Karpas-422 (cell line): ENCODE data around the gene MEX3D. TPM values are rescaled to one million over a fixed set of nuclear protein-coding genes. Genes with fewer than 3 reads are reported as not detected.

Experiments used
- DNase-seq: peaks from one replicate; pipeline ENCODE4 v3.0.0-alpha.2; 2015
- H2AFZ ChIP-seq: fragments of 200-600 bp; sonication (generic); 2 replicates; pipeline ENCODE4 v1.6.1; 2014; ENCODE audit warnings: antibody characterized with exemption, low read length, mixed read lengths
- H3K27ac ChIP-seq: fragments of 200-600 bp; sonication (generic); 2 replicates; pipeline ENCODE4 v1.5.1; 2014; ENCODE audit warnings: mild to moderate bottlenecking, low read length, moderate library complexity
- H3K27me3 ChIP-seq: fragments of 200-600 bp; sonication (generic); 2 replicates; pipeline ENCODE4 v1.6.1; 2014; ENCODE audit warnings: low read length, mixed read lengths
- H3K36me3 ChIP-seq: fragments of 200-600 bp; sonication (generic); 2 replicates; pipeline ENCODE4 v1.6.1; 2014; ENCODE audit warnings: low read length, mixed read lengths; ENCODE audit not compliant: insufficient read depth
- H3K4me1 ChIP-seq: fragments of 200-600 bp; sonication (generic); 2 replicates; pipeline ENCODE4 v1.6.1; 2014; ENCODE audit warnings: mild to moderate bottlenecking, low read length, mixed read lengths
- H3K4me2 ChIP-seq: fragments of 200-600 bp; sonication (generic); 2 replicates; pipeline ENCODE4 v1.6.1; 2014; ENCODE audit warnings: low read length, low read depth, mild to moderate bottlenecking; ENCODE audit not compliant: poor library complexity, severe bottlenecking
- H3K4me3 ChIP-seq: fragments of 200-600 bp; sonication (generic); 2 replicates; pipeline ENCODE4 v1.5.1; 2014; ENCODE audit warnings: mild to moderate bottlenecking, antibody characterized with exemption, low read length, mixed read lengths
- H3K79me2 ChIP-seq: fragments of 200-600 bp; sonication (generic); 2 replicates; pipeline ENCODE4 v1.6.1; 2014; ENCODE audit warnings: mild to moderate bottlenecking, low read length, mixed read lengths
- H3K9ac ChIP-seq: fragments of 200-600 bp; sonication (generic); 2 replicates; pipeline ENCODE4 v1.6.0; 2014; ENCODE audit warnings: low read length
- H3K9me2 ChIP-seq: fragments of 200-600 bp; sonication (generic), shearing (Covaris generic); replicated peaks from 2 replicates; pipeline ENCODE4 v1.6.0; 2014; ENCODE audit warnings: mild to moderate bottlenecking, low read length, moderate library complexity; ENCODE audit not compliant: insufficient read depth
- H3K9me3 ChIP-seq: fragments of 300-700, 200-600 bp; sonication (generic); 2 replicates; pipeline ENCODE4 v1.6.1; 2014; ENCODE audit warnings: low read length, mixed read lengths
- H4K20me1 ChIP-seq: fragments of 200-600 bp; sonication (generic); 2 replicates; pipeline ENCODE4 v1.6.1; 2014; ENCODE audit warnings: mild to moderate bottlenecking, antibody characterized with exemption, low read length, low read depth; ENCODE audit not compliant: insufficient read depth
- total RNA-seq: library from RNA; depleted of rRNA; stranded (reverse); fragments of >200 nt; shearing (Covaris generic); gene quantifications from 2 replicates; pipeline ENCODE4 v1.2.3, GENCODE V29; 2014; ENCODE audit warnings: low replicate concordance

The MEX3D gene
- total RNA-seq, 1 experiment from 2014 or later: 5.6 TPM

DNA sequence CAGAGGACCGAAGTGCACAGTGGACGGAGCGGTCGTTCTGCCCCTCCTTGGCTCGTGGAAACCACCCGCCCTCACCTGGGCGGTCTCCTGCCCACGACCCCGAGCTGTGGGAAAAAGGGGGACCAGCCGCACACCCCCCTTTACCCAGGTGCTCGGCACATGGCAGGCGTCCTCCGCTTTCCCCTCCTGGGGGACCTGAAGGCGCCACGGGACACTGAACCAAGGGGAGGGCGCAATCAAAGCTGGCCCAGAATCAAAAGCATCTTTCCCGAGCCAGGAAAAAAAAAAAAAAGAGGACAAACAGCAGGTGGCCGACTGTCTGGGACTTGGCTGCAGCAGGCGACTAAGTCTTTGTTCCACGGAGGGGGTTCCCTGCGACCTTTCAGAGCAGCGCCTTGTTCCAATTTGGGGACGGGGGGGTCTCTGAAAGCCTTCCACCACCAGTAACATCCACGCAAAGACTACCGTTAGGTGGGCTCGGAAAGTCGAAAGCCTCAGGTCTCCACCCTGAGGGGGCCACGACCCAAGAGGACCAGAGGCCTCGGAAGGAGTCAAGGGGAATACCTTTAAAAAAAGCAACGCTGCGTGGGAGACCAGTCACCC, 23.4 kb upstream of the MEX3D start:
- peaks cover 20% of the 10 kb centered on the region for H3K4me1 ChIP-seq
- H3K9me2 ChIP-seq: no peaks in the 10 kb centered on the region
- peak overlapping the region; percentile 89 for H3K4me3 ChIP-seq
- peaks cover 9% of the 10 kb centered on the region for H4K20me1 ChIP-seq
- peak overlapping the region; percentile 100 for H3K9ac ChIP-seq
- H3K4me2 ChIP-seq: peak overlapping the region; percentile 88
- peak; percentile 67 for DNase-seq
- H3K27ac ChIP-seq: peak overlapping the region; percentile 95
- peaks cover 48% of the 10 kb centered on the region for H3K79me2 ChIP-seq
- peaks cover 3% of the 10 kb centered on the region; the same call in 1 of the 2 replicates for H3K36me3 ChIP-seq
- no peaks in the 10 kb centered on the region for H3K9me3 ChIP-seq
- no peaks in the 10 kb centered on the region for H3K27me3 ChIP-seq
- no peak overlapping the region for H2AFZ ChIP-seq

DNA sequence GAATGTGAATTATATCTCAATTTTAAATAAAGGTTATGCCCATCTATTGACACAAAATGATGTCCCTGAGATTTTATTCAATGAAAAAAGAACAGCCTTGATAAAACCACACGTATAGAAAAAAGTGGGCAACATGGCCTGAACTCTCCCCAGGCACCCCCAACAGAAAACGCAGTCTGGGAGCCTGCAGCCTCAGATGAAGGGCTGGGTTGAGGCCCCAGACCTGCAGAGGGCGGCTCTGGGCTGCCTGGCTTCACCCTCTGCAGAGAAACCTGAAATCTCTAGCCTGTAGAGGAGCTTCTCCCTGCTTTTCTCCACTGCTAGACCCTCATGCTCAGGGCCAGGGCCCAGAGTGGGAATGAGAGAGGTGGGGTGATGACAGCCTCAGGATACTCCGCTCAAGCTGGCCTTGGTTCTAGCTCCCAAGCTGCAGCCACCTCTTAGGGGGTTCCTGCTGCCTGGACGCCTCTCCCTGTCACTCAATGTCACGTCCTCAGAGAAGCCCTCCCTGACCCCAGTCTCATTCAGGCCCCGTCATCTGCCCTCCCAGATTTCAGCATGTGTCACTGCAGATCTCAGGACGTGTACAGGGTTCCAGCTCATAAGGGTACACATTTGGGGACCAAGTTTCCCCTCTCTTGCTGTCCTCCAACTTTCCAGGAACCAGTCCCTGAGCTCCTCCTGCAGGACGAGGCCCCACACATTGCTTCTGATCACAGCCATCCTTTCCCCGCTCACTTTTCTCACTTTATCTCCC, 22.7 kb upstream of the MEX3D start:
- no peaks in the 10 kb centered on the region for H3K27me3 ChIP-seq
- H3K79me2 ChIP-seq: peaks cover 55% of the 10 kb centered on the region
- H3K9me3 ChIP-seq: no peaks in the 10 kb centered on the region
- H3K9me2 ChIP-seq: no peaks in the 10 kb centered on the region
- peak; percentile 76 for DNase-seq
- peaks cover 3% of the 10 kb centered on the region; the same call in 1 of the 2 replicates for H3K36me3 ChIP-seq
- peak overlapping the region; percentile 100 for H3K9ac ChIP-seq
- peak overlapping the region; percentile 89 for H3K4me3 ChIP-seq
- no peak overlapping the region for H2AFZ ChIP-seq
- peaks cover 14% of the 10 kb centered on the region for H4K20me1 ChIP-seq
- H3K4me1 ChIP-seq: peaks cover 20% of the 10 kb centered on the region
- H3K4me2 ChIP-seq: peak overlapping the region; percentile 88
- peak overlapping the region; percentile 95 for H3K27ac ChIP-seq

DNA sequence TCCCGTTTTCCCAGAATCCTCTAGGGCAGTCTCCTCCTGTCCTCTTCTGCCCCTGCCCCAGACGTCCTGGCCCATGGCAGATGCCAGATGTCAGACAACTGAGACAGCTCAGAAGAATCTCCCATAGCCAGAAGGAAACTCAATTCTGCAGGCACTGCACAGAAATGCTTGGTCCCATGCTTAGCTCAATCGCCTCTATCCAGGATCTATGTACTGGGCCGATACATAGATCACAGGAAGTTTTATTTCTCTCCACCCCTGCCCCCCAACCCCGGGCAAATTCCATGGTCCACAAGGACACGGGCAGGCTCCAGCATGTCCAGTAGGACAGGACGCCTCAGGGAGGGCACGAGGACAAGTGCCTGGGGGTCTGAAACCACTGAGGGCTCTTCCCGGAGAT, 19.7 kb upstream of the MEX3D start:
- no peaks in the 10 kb centered on the region for H3K27me3 ChIP-seq
- no peak overlapping the region for H3K4me2 ChIP-seq
- no peaks in the 10 kb centered on the region for H3K9me3 ChIP-seq
- peaks cover 22% of the 10 kb centered on the region for H4K20me1 ChIP-seq
- H3K79me2 ChIP-seq: peaks cover 57% of the 10 kb centered on the region
- H2AFZ ChIP-seq: no peak overlapping the region
- H3K36me3 ChIP-seq: peaks cover 3% of the 10 kb centered on the region; the same call in 1 of the 2 replicates
- H3K4me1 ChIP-seq: peaks cover 12% of the 10 kb centered on the region
- H3K9ac ChIP-seq: no peak overlapping the region
- no peak overlapping the region for H3K27ac ChIP-seq
- no peaks in the 10 kb centered on the region for H3K9me2 ChIP-seq
- H3K4me3 ChIP-seq: no peak overlapping the region
- no peak for DNase-seq

DNA sequence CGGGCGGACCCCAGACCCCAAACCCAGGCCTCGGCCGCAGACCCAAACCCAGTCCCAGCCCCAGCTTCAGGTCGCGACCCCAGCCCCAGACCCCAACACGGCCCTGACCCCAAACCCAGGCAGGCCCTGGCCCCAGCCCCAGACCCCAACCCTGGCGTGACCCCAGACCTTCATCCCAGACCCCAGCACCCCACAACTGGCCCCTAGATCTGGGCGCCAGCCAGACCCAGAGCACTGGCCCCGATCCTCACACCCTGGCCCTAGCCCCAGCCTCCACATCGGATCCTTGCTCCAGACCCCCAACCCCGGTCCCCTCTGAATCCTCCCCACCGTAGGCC, 17.1 kb upstream of the MEX3D start:
- no peak overlapping the region for H3K4me2 ChIP-seq
- H3K27me3 ChIP-seq: no peaks in the 10 kb centered on the region
- H3K9me3 ChIP-seq: no peaks in the 10 kb centered on the region
- H3K79me2 ChIP-seq: peaks cover 37% of the 10 kb centered on the region
- no peak overlapping the region for H3K4me3 ChIP-seq
- no peak overlapping the region for H3K27ac ChIP-seq
- H3K9me2 ChIP-seq: no peaks in the 10 kb centered on the region
- peaks cover under 1% of the 10 kb centered on the region; the same call in 1 of the 2 replicates for H3K4me1 ChIP-seq
- peaks cover 22% of the 10 kb centered on the region for H4K20me1 ChIP-seq
- DNase-seq: no peak
- H3K9ac ChIP-seq: no peak overlapping the region
- H2AFZ ChIP-seq: no peak overlapping the region
- peaks cover 10% of the 10 kb centered on the region; the same call in 1 of the 2 replicates for H3K36me3 ChIP-seq

DNA sequence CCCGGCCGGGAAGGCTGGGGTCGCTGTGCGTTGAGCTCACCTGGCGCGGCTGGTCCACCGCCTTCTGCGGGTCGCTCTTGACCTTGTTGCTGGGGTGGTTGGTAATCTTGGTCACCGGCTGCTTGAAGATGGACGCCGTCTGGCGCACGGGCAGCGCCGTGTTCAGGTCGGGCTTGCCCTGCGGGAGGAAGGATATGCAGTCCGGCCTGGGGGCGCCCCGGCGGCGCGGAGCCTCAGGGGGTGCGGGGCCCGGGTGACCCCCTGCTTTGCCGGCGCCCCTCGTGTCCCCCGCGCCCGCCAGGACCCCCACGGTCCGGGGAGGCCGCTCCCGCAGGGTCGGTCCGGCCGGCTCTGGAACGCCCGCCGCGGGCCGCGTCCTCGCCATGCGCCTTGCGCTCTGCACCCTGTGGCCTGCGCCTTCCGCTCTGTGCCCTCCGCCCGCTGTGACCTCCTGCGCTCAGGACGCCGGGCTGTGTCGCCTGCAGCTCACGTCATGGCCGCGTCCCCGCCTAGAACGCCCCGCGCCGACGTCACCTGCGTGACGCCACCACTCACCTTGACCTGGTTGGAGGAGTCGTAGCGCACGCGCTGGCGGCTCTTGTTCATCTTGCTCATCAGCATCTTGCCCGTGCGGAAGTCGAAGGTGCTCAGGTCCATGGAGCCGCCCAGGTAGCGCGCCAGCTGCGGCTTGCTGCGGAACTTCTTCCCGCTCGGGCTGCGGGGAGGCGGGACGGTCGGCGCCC, 16.5 kb upstream of the MEX3D start:
- Histone ChIP-seq H2AFZ (no peak overlapping the region), H3K9ac (no peak overlapping the region), H3K4me2 (no peak overlapping the region), H4K20me1 (peaks cover 22% of the 10 kb centered on the region), H3K9me3 (no peaks in the 10 kb centered on the region), H3K27me3 (no peaks in the 10 kb centered on the region), H3K4me1 (no peaks in the 10 kb centered on the region), H3K36me3 (peaks cover 10% of the 10 kb centered on the region; the same call in 1 of the 2 replicates), H3K4me3 (no peak overlapping the region), H3K27ac (no peak overlapping the region), H3K79me2 (peaks cover 32% of the 10 kb centered on the region), H3K9me2 (no peaks in the 10 kb centered on the region)
- DNase-seq: no peak

DNA sequence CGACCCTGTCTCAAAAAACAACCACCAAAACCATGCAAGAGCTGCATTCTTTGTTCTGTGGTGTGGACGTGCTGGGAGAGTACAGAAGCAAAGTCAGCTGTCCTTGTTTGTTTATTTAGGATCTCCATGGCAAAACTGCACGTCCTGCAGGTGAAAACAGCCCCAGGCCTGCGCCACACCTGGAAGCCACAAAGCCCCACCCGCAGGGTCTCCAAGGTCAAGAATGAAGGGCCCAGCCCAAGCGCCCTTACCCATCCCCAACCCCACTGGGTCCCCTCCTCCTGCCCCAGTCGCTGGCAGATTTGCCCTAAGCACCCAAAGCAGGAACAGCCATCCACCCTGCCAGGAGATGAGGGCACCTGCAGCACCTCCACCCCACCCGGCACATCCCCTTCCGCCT, 14.1 kb upstream of the MEX3D start:
- Histone ChIP-seq H4K20me1 (peaks cover 16% of the 10 kb centered on the region; the same call in 1 of the 2 replicates), H3K4me2 (no peak overlapping the region), H3K9me3 (no peaks in the 10 kb centered on the region), H3K79me2 (peaks cover 10% of the 10 kb centered on the region), H3K4me1 (no peaks in the 10 kb centered on the region), H2AFZ (no peak overlapping the region), H3K27ac (no peak overlapping the region), H3K9ac (no peak overlapping the region), H3K4me3 (no peak overlapping the region), H3K36me3 (peaks cover 10% of the 10 kb centered on the region; the same call in 1 of the 2 replicates), H3K27me3 (no peaks in the 10 kb centered on the region), H3K9me2 (no peaks in the 10 kb centered on the region)
- no peak for DNase-seq

DNA sequence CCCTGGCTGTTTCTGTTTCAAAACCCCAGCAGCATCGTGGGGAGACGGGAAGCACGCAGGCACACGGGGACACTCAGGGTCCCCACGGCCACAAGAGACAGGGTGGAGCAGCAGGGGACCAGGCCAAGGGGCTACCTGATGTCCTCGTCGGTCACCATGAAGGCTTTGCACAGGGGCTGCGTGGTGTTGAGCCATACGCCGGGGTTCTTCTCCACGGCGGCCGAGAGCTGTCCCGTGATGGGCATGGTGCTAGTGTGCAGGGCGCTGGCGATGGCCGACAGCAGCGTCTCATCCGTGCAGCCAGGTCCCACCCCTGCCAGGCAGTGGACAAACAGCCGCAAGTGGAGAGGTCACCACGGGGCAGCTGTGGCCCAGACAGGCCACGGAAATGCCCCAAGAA, 12.8 kb upstream of the MEX3D start:
- Histone ChIP-seq H3K9ac (no peak overlapping the region), H3K27ac (no peak overlapping the region), H3K36me3 (peaks cover 10% of the 10 kb centered on the region; the same call in 1 of the 2 replicates), H3K9me2 (no peaks in the 10 kb centered on the region), H3K4me2 (no peak overlapping the region), H3K9me3 (no peaks in the 10 kb centered on the region), H3K27me3 (no peaks in the 10 kb centered on the region), H3K4me1 (no peaks in the 10 kb centered on the region), H3K79me2 (peaks cover 4% of the 10 kb centered on the region), H2AFZ (no peak overlapping the region), H4K20me1 (peaks cover 17% of the 10 kb centered on the region; the same call in 1 of the 2 replicates), H3K4me3 (no peak overlapping the region)
- no peak for DNase-seq

DNA sequence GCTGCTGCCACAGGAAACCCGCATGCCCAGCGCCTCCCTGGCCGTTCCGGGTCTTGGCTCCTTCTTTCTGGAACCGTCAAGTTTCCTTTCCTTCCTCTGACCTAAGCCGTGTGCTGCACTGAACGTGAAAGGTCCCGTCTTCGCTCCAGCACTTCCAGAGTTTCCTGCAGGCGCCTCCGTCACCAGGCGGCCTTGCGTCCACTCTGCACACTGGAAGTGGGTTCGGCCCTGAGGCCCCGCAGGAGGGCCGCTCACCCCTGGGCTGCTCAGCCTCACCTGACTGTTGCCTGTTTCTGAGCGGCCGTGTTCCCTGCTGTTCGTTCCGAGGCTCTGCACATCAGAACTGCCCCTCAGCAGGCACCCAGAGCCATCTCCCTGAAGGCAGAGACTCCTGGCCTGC, 12.3 kb upstream of the MEX3D start:
- Histone ChIP-seq H3K4me2 (no peak overlapping the region), H3K27me3 (no peaks in the 10 kb centered on the region), H4K20me1 (peaks cover 13% of the 10 kb centered on the region; the same call in 1 of the 2 replicates), H3K36me3 (peaks cover 10% of the 10 kb centered on the region; the same call in 1 of the 2 replicates), H3K9me2 (no peaks in the 10 kb centered on the region), H3K79me2 (no peaks in the 10 kb centered on the region), H2AFZ (no peak overlapping the region), H3K27ac (no peak overlapping the region), H3K9ac (no peak overlapping the region), H3K9me3 (no peaks in the 10 kb centered on the region), H3K4me3 (no peak overlapping the region), H3K4me1 (no peaks in the 10 kb centered on the region)
- no peak for DNase-seq
